Peyer's patch (tissue), 4 donors: ENCODE results near the gene CA10.

Source experiments
- POLR2A ChIP-seq, 2 donors: fragments of 450-650 bp; IDR thresholded peaks; one replicate each; pipeline ENCODE4 v1.5.1; 2017; ENCODE audit warnings: antibody characterized with exemption in 2 of 2, mild to moderate bottlenecking in 2 of 2, moderate library complexity in 2 of 2
- TF ChIP-seq, protein P1 (sequence below), 6 experiments: fragments of 450-650 bp in 4 of 6; fragments of 200-600 bp in 2 of 6; sonication (generic) in 1 of 6; IDR thresholded peaks; one replicate each; pipeline ENCODE4 v1.5.1; 2017 to 2019; ENCODE audit warnings: antibody characterized with exemption in 6 of 6, mild to moderate bottlenecking in 3 of 6, moderate library complexity in 1 of 6

DNA sequence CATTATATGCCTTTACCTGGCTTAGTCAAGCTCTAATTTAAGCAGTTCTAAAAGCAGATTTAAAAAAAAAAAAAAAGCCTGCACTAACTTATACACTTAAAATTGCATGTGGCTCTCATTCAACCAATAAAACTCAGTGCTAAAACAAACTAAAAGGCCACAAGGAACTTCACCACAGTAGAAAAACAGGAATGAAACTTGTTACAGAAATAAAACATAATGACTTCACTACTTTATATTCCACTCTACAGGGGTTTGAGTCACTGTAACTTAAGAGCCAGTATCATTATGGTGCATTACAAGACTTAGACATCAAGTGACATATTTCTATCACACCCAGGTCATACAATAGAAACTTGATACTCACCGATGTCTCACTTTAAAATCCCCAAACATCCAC is 11.1 kb downstream of the CA10 start:
- TF ChIP-seq, protein P1, sequence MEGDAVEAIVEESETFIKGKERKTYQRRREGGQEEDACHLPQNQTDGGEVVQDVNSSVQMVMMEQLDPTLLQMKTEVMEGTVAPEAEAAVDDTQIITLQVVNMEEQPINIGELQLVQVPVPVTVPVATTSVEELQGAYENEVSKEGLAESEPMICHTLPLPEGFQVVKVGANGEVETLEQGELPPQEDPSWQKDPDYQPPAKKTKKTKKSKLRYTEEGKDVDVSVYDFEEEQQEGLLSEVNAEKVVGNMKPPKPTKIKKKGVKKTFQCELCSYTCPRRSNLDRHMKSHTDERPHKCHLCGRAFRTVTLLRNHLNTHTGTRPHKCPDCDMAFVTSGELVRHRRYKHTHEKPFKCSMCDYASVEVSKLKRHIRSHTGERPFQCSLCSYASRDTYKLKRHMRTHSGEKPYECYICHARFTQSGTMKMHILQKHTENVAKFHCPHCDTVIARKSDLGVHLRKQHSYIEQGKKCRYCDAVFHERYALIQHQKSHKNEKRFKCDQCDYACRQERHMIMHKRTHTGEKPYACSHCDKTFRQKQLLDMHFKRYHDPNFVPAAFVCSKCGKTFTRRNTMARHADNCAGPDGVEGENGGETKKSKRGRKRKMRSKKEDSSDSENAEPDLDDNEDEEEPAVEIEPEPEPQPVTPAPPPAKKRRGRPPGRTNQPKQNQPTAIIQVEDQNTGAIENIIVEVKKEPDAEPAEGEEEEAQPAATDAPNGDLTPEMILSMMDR (IDR thresholded peaks at IDR 0.05): no peak
- TF ChIP-seq POLR2A (IDR thresholded peaks at IDR 0.05): no peak
